HG02763 (cell line): ENCODE results near the gene GBGT1.
"Not testable (repeated sequence)": the region's sequence is repeated elsewhere in the genome, so short reads cannot be mapped to it uniquely, and the experiment has no call there.

ENCODE experiments used
- ATAC-seq: cut with Tn5 transposase; IDR thresholded peaks from one replicate; pipeline ENCODE4 v1.9.1; 2021; ENCODE audit warnings: mild to moderate bottlenecking, moderate library complexity; ENCODE audit not compliant: unreplicated experiment

The GBGT1 gene

GRCh38 chr9:133163504-133164172 is at the start of gene GBGT1:
Gene GBGT1 (minus strand): TSS chr9:133163914. CDS start chr9:133162412, 1,502 bp downstream.
- no peak for ATAC-seq

DNA sequence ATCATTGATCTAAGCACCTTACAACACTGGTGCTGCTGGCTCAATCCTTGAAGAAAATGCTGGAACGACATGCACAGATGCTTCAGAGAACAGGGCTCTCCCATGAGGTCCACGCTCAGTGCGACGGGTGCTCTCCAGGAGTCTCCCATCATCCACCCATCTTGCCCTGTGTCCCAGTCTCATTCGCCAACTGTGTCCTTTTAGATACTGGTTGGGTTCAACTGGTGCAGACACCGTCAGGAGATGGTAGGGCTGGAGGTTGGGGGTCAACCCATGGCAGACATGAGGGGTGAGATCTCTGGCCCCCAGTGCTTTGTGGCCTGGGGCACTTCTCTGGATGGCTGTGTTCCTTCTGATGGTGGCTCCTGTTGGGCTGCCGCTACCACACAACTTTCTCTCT is 46.9 kb upstream of the GBGT1 start:
- ATAC-seq = no peak

DNA sequence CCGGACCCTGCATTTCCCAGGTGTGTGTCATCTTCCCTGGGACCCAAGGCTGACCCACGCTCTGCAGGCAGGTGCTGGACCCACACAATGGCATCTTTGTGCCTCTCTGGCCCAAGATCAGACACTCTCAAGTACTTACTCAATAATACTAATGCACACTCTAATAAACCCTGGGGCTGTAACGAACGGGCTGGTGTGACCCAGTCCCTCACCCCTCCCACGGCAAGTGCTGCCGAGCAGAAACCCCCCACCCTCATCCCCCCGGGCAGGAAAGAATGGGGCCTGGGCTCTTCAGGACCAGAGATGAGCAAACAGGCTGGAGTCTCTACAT is 46.5 kb upstream of the GBGT1 start:
- ATAC-seq = no peak

DNA sequence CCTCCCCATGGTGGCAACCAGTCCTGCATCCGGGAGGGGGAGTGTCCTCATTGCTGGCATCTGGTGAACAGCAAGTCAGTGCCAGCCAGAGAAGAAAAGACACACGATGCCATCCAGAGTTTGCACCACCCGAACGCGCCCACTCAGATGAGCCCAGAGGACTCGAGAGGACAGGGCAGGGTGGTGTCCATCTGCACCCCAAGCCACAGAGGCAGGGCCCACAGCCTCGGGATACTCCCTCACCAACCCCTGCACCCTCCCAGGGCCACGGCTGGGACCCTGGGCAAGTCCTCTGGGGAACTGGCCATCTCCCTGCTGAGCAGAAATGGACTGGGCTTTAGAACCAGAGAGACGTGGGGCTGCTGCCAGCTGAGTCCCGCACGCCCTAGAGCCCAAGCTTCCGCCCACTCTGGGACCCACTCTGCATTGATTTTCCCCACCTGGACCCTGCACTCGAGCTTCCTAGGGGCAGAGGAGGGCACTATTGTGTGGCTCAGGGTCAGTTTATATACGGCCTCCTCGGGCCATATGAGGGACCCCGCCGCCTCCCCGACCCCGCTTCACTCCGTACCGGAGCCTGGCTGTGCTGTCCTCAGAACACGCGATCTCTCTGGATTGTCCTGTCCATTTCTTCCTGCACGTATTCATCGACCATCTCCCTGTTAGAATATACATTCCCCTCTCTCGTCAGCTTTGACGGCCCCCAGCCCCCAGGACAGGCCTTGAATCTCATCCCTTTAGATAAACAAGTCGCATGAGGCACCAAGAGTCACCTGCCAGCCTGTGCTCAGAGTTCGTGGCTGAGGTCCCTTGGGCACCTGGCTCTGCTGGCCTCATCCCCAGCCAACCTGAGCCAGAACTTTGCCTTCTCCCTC is 45.9 kb upstream of the GBGT1 start:
- not testable (repeated sequence) for ATAC-seq

- ATAC-seq = not testable (repeated sequence)
Measured at GRCh38 chr9:133208880-133209300, 45.2 kb upstream of the GBGT1 start, which contains the start of gene OBP2B. Gene OBP2B (minus strand): TSS chr9:133209250. CDS start chr9:133209199, 51 bp downstream.

DNA sequence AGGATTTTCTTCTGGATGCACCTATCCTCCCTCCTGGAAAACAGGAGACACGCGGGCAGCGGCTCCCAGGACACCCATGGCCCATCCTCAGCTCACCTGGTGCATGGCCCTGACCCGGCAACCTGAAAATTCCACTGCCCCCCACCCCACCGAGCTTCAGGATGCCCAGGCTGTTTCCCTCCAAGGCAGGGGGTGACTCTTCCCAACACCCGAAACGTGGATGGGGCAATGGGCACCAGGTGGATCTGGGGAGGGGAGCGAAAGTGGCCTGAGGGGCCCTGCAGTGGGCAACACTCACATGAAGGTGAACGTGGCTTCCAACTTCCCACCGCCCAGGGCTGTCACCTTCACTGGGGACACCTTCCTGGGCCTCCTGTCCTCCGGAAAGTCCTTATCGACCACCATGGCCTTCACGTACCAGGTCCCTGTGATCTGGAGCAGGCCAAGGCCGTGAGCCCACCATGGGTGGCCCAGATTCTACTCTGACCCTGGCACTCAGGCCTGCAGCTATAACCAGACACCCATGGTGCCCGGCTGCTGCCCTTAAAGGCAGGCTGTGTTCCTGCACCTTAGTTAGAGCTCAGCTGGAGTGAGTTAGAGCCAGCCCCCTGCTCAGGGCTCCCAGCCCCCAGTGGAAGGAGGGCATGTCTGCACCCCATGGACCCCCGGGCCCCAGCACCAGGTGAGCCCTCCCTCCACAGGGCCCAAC is 44.6 kb upstream of the GBGT1 start:
- ATAC-seq = not testable (repeated sequence)

DNA sequence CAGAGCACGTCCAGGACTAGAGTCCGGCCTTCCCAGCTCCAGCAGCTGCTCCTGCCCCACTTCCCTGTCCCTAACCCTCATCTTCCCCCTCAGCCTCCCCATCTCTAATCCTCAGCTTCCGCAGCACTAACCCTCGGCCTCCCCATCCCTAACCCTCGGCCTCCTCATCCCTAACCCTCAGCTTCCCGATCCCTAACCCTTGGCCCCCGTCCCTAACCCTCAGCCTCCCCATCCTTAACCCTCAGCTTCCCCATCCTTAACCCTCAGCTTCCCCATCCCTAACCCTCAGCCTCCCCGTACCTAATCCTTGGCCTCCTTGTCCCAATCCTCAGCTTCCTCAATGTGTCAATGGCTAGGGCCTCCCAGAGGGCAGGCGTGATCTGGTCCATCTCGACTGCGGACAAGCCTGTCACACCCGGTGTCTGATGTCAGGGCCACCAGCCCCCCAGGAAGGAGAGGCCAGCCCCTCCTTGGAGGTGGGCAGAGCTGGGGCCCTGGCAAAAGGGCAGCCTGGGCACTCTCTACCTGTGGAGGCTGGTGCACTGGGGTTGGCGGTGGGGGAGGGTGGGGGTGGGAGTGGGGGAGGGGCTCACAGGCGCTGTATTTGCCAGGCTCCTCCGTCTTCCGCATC is 43.9 kb upstream of the GBGT1 start:
- no peak for ATAC-seq

- no peak for ATAC-seq
Measured at GRCh38 chr9:133207021-133207531, 43.4 kb upstream of the GBGT1 start.

- no peak for ATAC-seq
Measured at GRCh38 chr9:133205996-133206931, 42.5 kb upstream of the GBGT1 start.

GRCh38 chr9:133205481-133205887 is 41.8 kb upstream of the GBGT1 start:
- ATAC-seq = not testable (repeated sequence)

GRCh38 chr9:133204993-133205336 is 41.3 kb upstream of the GBGT1 start:
- ATAC-seq = no peak

- ATAC-seq = no peak
Measured at GRCh38 chr9:133204335-133204992, 40.8 kb upstream of the GBGT1 start.

- ATAC-seq = no peak
Measured at GRCh38 chr9:133203506-133204075, 39.9 kb upstream of the GBGT1 start.

GRCh38 chr9:133202688-133203453 is 39.2 kb upstream of the GBGT1 start:
- no peak for ATAC-seq

- no peak for ATAC-seq
Measured at GRCh38 chr9:133202145-133202513, 38.4 kb upstream of the GBGT1 start.

- ATAC-seq = no peak
Measured at GRCh38 chr9:133201424-133202144, 37.9 kb upstream of the GBGT1 start.

- ATAC-seq = no peak
Measured at GRCh38 chr9:133200631-133201030, 36.9 kb upstream of the GBGT1 start.
